Suprapubic skin (tissue), 3 donors: ENCODE data around the gene CADPS.

ENCODE experiments used
- CTCF ChIP-seq, 2 donors: fragments of 200-600 bp in 1 of 2; fragments of 450-650 bp in 1 of 2; sonication (generic) in 1 of 2; IDR thresholded peaks; one replicate each; pipeline ENCODE4 v1.5.1; 2016 to 2019; ENCODE audit warnings: antibody characterized with exemption in 2 of 2, mild to moderate bottlenecking in 1 of 2, moderate library complexity in 1 of 2
- POLR2A ChIP-seq, 2 donors: fragments of 450-650 bp; IDR thresholded peaks; one replicate each; pipeline ENCODE4 v1.6.1; 2017; ENCODE audit warnings: antibody characterized with exemption in 2 of 2, mild to moderate bottlenecking in 2 of 2, moderate library complexity in 2 of 2

- no peak for TF ChIP-seq CTCF (IDR thresholded peaks at IDR 0.05)
- TF ChIP-seq POLR2A (IDR thresholded peaks at IDR 0.05), result no peak
Measured at GRCh38 chr3:62445275-62445674, 429.9 kb downstream of the CADPS start.
